Neuronal stem cell (in vitro differentiated cells): ENCODE results near the gene PTPRR.
A peak's percentile ranks its signal among the peaks of the same experiment; 100 is the strongest.

ENCODE experiments used
- DNase-seq: peaks from one replicate; pipeline ENCODE4 v3.0.0-alpha.2; 2013; ENCODE audit warnings: low spot score
- H2AFZ ChIP-seq: one replicate; pipeline ENCODE4 v1.6.1; 2013; ENCODE audit warnings: mild to moderate bottlenecking, low read length, inconsistent platforms
- H2AK5ac ChIP-seq: 2 replicates; pipeline ENCODE4 v1.6.1; 2013; ENCODE audit warnings: low read depth, mild to moderate bottlenecking, inconsistent platforms, low read length, moderate library complexity, mixed read lengths
- H2BK120ac ChIP-seq: 2 replicates; pipeline ENCODE4 v1.6.1; 2013; ENCODE audit warnings: low read depth, mild to moderate bottlenecking, inconsistent platforms, low read length, moderate library complexity, mixed read lengths
- H2BK12ac ChIP-seq: one replicate; pipeline ENCODE4 v1.6.1; 2013; ENCODE audit warnings: low read length, inconsistent platforms
- H2BK15ac ChIP-seq: 2 replicates; pipeline ENCODE4 v1.6.1; 2013; ENCODE audit warnings: mild to moderate bottlenecking, low read length, inconsistent platforms, mixed read lengths
- H2BK5ac ChIP-seq: one replicate; pipeline ENCODE4 v1.6.1; 2013; ENCODE audit warnings: inconsistent platforms, mild to moderate bottlenecking, low read length, moderate library complexity
- H3K14ac ChIP-seq: one replicate; pipeline ENCODE4 v1.6.1; 2013; ENCODE audit warnings: low read length, inconsistent platforms
- H3K18ac ChIP-seq: 2 replicates; pipeline ENCODE4 v1.6.1; 2013; ENCODE audit warnings: low read length, inconsistent platforms
- H3K23ac ChIP-seq: 2 replicates; pipeline ENCODE4 v1.6.1; 2013; ENCODE audit warnings: low read depth, mild to moderate bottlenecking, mixed read lengths, low read length, inconsistent platforms; ENCODE audit not compliant: poor library complexity
- H3K27ac ChIP-seq: replicated peaks from 3 replicates; pipeline ENCODE4 v1.5.1; 2013; ENCODE audit warnings: low read length, inconsistent platforms
- H3K27me3 ChIP-seq, 3 experiments: 2 replicates each; pipeline ENCODE4 v1.6.1; 2013; ENCODE audit warnings: low read length in 3 of 3, mild to moderate bottlenecking in 2 of 3, inconsistent platforms in 1 of 3, low read depth in 1 of 3, mixed read lengths in 1 of 3, moderate library complexity in 1 of 3; ENCODE audit not compliant: control insufficient read depth in 3 of 3, insufficient read depth in 3 of 3
- H3K36me3 ChIP-seq, 2 donors: replicated peaks in 1 of 2; 2 replicates each; pipeline ENCODE4 v1.6.1; 2013; ENCODE audit warnings: low read length in 2 of 2; ENCODE audit not compliant: control insufficient read depth in 2 of 2, insufficient read depth in 2 of 2
- H3K4ac ChIP-seq: 2 replicates; pipeline ENCODE4 v1.6.1; 2013; ENCODE audit warnings: inconsistent platforms, mild to moderate bottlenecking, low read length, moderate library complexity
- H3K4me1 ChIP-seq, 2 donors: 1 replicate in 1 of 2; 2 replicates in 1 of 2; pipeline ENCODE4 v1.6.1; 2013; ENCODE audit warnings: low read length in 2 of 2, low read depth in 1 of 2; ENCODE audit not compliant: control insufficient read depth in 2 of 2, insufficient read depth in 1 of 2
- H3K4me2 ChIP-seq: one replicate; pipeline ENCODE4 v1.6.1; 2013; ENCODE audit warnings: mild to moderate bottlenecking, low read length, inconsistent platforms; ENCODE audit not compliant: insufficient read depth, poor library complexity, severe bottlenecking
- H3K4me3 ChIP-seq, 2 donors: 2 replicates each; pipeline ENCODE4 v1.5.1; 2013; ENCODE audit warnings: low read length in 2 of 2, mild to moderate bottlenecking in 2 of 2, inconsistent platforms in 1 of 2, moderate library complexity in 1 of 2
- H3K79me1 ChIP-seq: one replicate; pipeline ENCODE4 v1.6.1; 2013; ENCODE audit warnings: low read depth, mild to moderate bottlenecking, inconsistent platforms, low read length, moderate library complexity
- H3K9ac ChIP-seq: one replicate; pipeline ENCODE4 v1.6.1; 2013; ENCODE audit warnings: mild to moderate bottlenecking, low read depth, low read length, inconsistent platforms; ENCODE audit not compliant: poor library complexity
- H3K9me3 ChIP-seq, 2 donors: replicated peaks in 1 of 2; 2 replicates each; pipeline versions ENCODE3 to v1.6.1; 2013; ENCODE audit warnings: low read length in 2 of 2, mild to moderate bottlenecking in 2 of 2, inconsistent platforms in 1 of 2, low read depth in 1 of 2, mixed read lengths in 1 of 2, moderate library complexity in 1 of 2; ENCODE audit not compliant: control insufficient read depth in 2 of 2, insufficient read depth in 1 of 2
- H4K8ac ChIP-seq: one replicate; pipeline ENCODE4 v1.6.1; 2013; ENCODE audit warnings: low read depth, mild to moderate bottlenecking, inconsistent platforms, low read length, moderate library complexity
- H4K91ac ChIP-seq: one replicate; pipeline ENCODE4 v1.6.1; 2013; ENCODE audit warnings: low read length, low read depth, mild to moderate bottlenecking, inconsistent platforms; ENCODE audit not compliant: poor library complexity
- WGBS, 2 donors: extraction: QIAGEN DNeasy Blood & Tissue Kit; methylation state at CpG; one replicate each; pipeline ENCODE4 v1.1.7; 2013; ENCODE audit warnings: missing lambda C conversion rate in 2 of 2, mixed read lengths in 1 of 2; ENCODE audit not compliant: insufficient read length in 2 of 2, insufficient replicate concordance in 1 of 2; ENCODE audit errors: extremely low coverage in 2 of 2; 5-methylcytosine and 5-hydroxymethylcytosine counted together

The PTPRR gene

DNA sequence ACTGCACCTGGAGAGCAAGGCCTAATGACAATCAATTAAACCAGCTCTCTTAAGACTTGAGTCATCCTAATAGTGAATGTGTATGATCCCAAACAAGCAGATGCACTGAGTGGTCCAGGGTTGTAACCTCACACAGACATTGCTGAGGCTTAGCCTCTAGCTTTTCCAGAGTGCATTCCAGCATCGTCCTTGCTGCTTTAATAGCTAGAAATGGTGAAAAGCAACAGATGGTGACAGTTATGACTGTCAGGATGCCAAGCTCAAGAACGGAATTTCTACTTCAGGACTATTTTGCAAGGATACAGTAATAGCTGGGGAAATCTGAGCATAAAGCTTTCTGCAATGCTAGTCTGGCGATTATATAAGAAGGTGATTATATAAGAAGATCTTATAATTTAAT, 34.6 kb downstream of the PTPRR start:
- no peaks in the 10 kb centered on the region for H3K27me3 ChIP-seq
- no peak overlapping the region for H3K27ac ChIP-seq
- H3K36me3 ChIP-seq: no peaks in the 10 kb centered on the region
- H3K9ac ChIP-seq: no peak overlapping the region
- no peak overlapping the region for H2BK120ac ChIP-seq
- no CpG with 5 or more reads among the region's 3 CpGs for WGBS, 2 donors
- H3K14ac ChIP-seq: no peak overlapping the region
- no peak overlapping the region for H3K4me2 ChIP-seq
- H3K18ac ChIP-seq: no peak overlapping the region
- no peaks in the 10 kb centered on the region for H3K9me3 ChIP-seq
- H3K79me1 ChIP-seq: no peaks in the 10 kb centered on the region
- H2AFZ ChIP-seq: no peak overlapping the region
- no peak overlapping the region for H3K23ac ChIP-seq
- no peak overlapping the region for H3K4me3 ChIP-seq
- no peak overlapping the region for H2AK5ac ChIP-seq
- no peak overlapping the region for H2BK12ac ChIP-seq
- no peak overlapping the region for H4K91ac ChIP-seq
- no peak overlapping the region for H3K4ac ChIP-seq
- H3K4me1 ChIP-seq: no peaks in the 10 kb centered on the region
- no peak overlapping the region for H2BK15ac ChIP-seq
- DNase-seq: no peak
- H4K8ac ChIP-seq: no peak overlapping the region
- no peak overlapping the region for H2BK5ac ChIP-seq

DNA sequence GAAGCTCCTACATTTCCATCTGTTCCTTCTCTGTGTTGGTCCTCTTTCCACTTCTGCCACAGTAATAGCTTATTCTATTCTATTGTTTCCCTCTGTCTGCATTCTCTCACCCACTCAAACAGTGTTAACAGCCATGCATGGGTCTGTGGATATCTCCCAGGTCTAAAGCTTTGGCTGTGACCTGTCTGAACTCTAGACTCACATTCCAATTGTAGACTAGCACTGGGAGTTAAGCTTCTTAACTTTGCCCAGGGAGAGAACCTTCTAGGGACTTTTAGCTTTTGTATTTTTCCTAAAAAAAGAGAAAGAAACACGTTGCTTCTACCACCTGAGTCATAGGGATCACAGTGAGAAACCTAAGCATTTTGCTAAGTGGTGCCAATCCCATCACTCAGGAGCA, 36.7 kb downstream of the PTPRR start:
- WGBS, 2 donors: no CpG with 5 or more reads among the region's 1 CpG
- no peaks in the 10 kb centered on the region for H3K9me3 ChIP-seq

DNA sequence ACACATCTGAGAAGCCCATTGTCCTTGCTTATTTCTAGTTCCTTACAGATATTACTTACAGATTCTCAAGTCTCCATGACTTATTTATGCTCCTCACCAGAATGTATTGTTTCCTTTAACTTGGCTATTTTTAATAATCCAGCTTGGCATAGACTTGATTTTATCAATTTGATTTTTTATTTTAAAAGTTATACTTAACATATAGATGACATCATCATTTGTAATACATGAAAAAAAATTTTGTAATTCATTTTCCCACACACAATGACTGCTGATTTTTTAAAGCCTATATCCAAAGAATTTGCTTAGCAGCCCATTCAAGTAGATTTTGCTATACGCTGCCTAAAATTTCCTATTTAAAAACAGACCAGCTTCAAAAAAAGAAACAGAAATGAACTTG, 39.8 kb downstream of the PTPRR start:
- Histone ChIP-seq H4K91ac (no peak overlapping the region), H3K79me1 (no peaks in the 10 kb centered on the region), H3K4ac (no peak overlapping the region), H3K27me3 (no peaks in the 10 kb centered on the region), H3K4me3 (no peak overlapping the region), H3K9ac (no peak overlapping the region), H2AFZ (no peak overlapping the region), H3K4me2 (no peak overlapping the region), H4K8ac (no peak overlapping the region), H2BK5ac (no peak overlapping the region), H3K36me3 (no peaks in the 10 kb centered on the region), H3K23ac (no peak overlapping the region), H3K27ac (no peak overlapping the region), H2BK15ac (no peak overlapping the region), H2AK5ac (no peak overlapping the region), H3K4me1 (no peaks in the 10 kb centered on the region), H3K9me3 (no peaks in the 10 kb centered on the region), H2BK120ac (no peak overlapping the region), H3K14ac (no peak overlapping the region), H2BK12ac (no peak overlapping the region), H3K18ac (no peak overlapping the region)
- WGBS, 2 donors: no CpG with 5 or more reads among the region's 1 CpG
- DNase-seq: no peak

More for the DNA sequence above, 36.7 kb downstream of the PTPRR start:
- Histone ChIP-seq H3K9ac (no peak overlapping the region), H3K18ac (no peak overlapping the region), H3K79me1 (no peaks in the 10 kb centered on the region), H2BK15ac (no peak overlapping the region), H2AK5ac (no peak overlapping the region), H4K8ac (no peak overlapping the region), H3K23ac (no peak overlapping the region), H3K4me1 (no peaks in the 10 kb centered on the region), H3K4ac (no peak overlapping the region), H3K27me3 (no peaks in the 10 kb centered on the region), H3K36me3 (no peaks in the 10 kb centered on the region), H3K27ac (no peak overlapping the region), H4K91ac (no peak overlapping the region), H3K4me3 (no peak overlapping the region), H3K14ac (no peak overlapping the region), H3K4me2 (no peak overlapping the region), H2AFZ (no peak overlapping the region), H2BK5ac (no peak overlapping the region), H2BK120ac (no peak overlapping the region), H2BK12ac (no peak overlapping the region)
- DNase-seq: peak; percentile 27

DNA sequence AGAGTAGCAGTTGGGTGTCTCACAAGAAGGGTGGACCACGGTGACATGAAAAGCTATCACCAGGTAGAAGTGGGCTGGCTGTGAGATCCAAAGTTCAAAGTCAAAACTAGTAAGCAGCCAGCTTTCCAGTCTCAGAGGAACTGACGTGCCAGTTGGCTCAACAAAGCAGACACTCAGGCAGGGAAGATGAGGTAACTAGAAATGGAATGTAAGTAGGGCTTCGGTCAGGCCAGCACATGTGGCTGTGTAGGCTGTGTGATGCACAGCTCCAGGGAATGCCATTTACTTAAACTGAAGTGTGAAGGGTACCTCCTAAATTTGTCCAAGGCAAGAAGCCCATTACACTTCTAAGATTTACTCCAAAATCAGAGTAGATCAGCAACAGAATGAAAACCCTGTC, 43.6 kb downstream of the PTPRR start:
- Histone ChIP-seq H3K18ac (no peak overlapping the region), H2AFZ (no peak overlapping the region), H3K36me3 (no peaks in the 10 kb centered on the region), H2BK120ac (no peak overlapping the region), H4K8ac (no peak overlapping the region), H3K4me2 (no peak overlapping the region), H3K4me3 (no peak overlapping the region), H3K27ac (no peak overlapping the region), H2BK15ac (no peak overlapping the region), H3K4me1 (no peaks in the 10 kb centered on the region), H3K9me3 (no peaks in the 10 kb centered on the region), H2BK5ac (no peak overlapping the region), H3K27me3 (no peaks in the 10 kb centered on the region), H3K23ac (no peak overlapping the region), H2AK5ac (no peak overlapping the region), H3K14ac (no peak overlapping the region), H2BK12ac (no peak overlapping the region), H4K91ac (no peak overlapping the region), H3K4ac (no peak overlapping the region), H3K79me1 (no peaks in the 10 kb centered on the region), H3K9ac (no peak overlapping the region)
- DNase-seq: no peak
- no CpG with 5 or more reads among the region's 3 CpGs for WGBS, 2 donors
